GM15510 (cell line): Measurements from ENCODE around the gene SP1.

Experiments used
- POLR2A ChIP-seq: IDR thresholded peaks from 3 replicates; pipeline ENCODE4 v1.6.1; 2011; ENCODE audit warnings: borderline replicate concordance; ENCODE audit not compliant: insufficient read length; ENCODE audit errors: extremely low read depth

The SP1 gene

DNA sequence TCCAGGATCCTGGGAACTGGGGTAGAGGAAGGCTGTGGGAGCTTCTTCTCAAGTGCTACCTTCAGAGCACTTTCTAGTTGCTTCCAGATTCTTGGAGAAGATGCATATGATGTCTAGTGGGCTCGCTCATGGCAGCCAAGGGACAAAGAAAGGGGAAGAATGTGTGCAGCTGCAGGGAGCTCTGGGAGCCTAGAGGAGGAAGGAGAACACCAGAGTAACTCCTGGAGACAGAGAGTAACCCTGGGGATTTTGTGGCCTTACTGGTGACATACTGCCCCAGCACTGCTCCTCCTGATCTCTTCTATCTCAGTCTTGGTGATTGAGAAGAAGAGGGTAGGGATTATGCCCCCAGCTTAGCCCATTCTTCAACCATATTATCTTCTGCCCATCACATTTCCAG, 33.5 kb upstream of the SP1 start:
- TF ChIP-seq POLR2A = no peak

DNA sequence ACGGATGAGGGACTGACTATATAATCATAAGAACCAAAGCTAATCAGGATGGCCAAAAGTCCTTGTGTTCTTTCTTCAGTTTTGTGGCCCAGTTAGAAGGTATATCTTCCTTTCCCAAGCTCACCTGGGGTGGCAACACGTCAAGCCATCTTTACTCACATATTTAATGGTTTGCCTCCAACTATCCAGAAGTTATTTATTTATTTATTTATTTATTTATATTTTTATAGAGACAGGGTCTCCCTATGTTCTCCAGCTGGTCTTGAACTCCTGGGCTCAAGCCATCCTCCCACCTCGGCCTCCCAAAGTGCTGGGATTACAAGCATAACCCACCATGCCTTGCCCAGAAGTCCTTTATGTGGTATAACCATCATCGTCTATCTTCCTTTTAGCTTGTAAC, 32.1 kb upstream of the SP1 start:
- no peak for TF ChIP-seq POLR2A

DNA sequence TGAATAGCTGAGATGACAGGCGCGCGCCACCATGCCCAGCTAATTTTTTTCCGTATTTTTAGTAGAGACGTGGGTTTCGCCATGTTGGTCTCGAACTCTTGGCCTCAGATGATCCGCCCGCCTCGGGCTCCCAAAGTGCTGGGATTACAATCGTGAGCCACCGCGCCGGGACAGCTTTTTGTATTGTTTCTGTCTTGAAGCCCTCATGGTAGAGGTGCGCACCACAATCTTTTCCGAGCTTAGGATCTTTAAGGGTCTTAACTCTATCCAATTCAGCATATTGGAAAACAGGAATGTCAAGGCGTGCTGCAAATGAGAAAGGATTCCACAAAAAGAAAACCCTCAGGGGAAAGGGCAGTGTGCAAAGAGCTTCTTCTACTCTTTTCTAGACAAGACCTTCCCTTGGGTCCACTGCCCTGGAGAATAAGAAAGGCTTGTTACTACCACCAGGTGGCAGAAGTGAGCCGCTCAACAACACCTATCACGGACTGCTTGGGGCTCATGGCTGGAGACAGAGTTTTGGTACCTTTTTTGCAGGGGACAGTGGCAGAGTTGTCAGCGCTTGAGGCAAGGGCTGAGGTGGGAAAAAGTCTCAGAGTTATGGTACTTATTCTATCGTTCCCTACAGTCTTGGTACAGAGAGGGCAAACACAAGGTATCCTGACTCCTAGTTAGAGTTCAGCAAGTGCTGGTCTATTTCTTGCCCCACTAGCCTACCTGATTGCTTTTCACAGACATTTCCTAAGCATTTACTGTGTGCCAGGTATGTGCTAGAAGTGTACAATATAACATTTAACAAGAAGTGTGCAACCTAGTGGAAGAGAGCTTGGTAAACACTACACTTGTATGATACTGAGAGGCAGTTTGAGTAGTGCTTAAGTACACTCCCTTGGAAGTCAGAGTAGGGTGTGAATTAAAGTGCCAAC, 27.4 kb upstream of the SP1 start:
- TF ChIP-seq POLR2A = no peak

DNA sequence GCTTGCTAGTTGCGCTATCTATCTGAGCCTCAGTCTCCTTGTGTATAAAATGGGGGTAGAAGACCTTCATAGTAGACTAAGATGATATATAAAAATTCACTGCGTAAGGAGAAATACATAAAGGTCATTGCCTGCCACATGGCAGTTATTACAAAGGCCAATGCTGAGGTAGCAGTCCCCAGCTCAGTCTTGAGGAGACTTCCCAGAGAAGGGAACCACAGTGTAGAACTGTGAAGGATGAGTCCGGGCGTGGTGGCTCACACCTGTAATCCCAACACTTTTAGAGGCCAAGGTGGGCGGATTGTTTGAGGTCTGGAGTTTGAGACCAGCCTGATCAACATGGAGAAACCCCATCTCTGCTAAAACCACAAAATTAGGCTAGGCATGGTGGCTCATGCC, 26.7 kb upstream of the SP1 start:
- no peak for TF ChIP-seq POLR2A

DNA sequence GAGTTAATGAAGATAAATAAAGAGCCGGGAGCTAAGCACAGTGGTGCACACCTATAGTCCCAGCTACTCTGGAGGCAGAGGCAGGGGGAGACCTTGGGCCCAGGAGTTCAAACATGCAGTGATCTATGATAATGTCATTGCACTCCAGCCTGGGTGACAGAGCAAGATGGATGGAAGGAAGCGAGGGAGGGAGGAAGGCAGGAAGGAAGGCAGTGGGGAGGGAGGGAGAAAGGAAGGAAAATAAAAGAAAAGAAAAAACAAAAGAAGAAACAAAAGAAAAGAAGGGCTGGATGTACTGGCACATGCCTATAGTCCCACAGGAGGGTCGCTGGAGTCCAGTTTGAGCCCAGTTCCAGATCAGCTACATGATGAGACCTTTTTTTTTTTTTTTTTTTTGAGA, 24.9 kb upstream of the SP1 start:
- TF ChIP-seq POLR2A = no peak

DNA sequence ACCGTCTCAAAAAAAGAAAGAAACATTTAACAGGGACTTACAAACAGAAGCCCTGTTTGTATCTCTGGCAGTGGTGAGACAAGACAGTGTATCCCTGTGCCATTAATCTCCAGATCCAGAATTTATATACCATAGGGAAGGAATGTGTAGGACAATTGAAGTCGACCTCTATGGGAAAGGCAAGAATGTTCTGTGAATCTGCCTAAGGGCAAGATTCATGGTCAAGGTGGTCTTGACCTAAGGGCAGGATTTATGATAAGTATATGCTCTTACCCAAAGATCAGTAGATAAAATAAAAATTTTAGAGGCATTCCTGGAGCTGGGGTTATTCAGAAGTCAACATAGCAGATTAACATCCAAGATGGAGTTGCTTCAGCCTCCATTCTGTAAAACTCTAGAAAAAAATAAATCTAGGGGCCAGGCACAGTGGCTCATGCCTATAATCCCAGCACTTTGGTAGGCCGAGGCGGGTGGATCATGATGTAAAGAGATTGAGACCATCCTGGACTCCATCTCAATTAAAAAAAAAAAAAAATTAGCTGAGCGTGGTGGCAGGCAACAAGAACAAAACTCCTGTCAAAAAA, 21.0 kb upstream of the SP1 start:
- no peak for TF ChIP-seq POLR2A

DNA sequence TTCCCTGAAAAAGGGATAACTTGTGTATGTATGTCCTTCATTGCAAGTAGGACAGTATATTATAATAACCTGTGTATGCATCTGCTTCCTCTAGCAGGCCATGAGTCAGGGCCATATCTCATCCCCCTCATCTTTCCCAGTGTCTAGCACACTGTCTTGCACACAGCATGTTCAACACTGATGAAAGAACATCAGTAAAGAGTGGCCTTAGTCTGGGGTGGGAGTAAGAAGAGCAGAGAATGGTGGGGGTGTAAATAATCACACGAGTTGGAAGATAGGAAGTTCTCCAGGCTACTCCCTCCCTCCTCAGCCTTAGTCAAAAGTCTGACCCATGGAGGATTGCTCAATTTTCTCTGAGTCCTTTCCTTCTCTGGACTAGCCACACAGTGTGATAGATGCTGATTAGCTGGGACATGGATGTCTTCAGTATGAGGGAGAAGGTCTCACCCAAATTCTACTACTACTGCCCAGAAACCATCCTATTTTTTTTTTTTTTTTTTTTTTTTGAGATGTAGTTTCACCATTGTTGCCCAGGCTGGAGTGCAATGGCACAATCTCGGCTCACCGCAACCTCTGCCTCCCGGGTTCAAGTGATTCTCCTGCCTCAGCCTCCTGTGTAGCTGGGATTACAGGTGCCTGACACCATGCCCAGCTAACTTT, 14.6 kb upstream of the SP1 start:
- no peak for TF ChIP-seq POLR2A

DNA sequence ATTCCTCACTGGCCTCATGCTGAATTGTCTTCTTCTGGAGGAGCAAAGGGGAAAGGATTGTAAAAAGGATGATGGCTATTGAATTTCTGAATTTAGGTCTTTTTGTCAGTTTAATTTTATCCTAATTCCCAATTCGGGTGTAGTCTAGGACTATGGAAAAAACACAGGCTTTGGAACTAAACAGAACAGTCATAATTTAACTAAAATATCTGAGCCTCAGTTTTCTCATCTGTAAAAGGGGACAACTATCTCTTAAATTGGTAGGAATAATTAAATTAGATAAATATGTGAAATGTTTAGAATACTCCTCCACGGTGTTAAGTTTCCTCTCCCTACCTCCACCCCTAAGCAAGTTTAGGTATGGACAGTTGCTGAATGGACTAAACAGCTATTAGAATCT, 3.2 kb upstream of the SP1 start:
- TF ChIP-seq POLR2A = no peak

DNA sequence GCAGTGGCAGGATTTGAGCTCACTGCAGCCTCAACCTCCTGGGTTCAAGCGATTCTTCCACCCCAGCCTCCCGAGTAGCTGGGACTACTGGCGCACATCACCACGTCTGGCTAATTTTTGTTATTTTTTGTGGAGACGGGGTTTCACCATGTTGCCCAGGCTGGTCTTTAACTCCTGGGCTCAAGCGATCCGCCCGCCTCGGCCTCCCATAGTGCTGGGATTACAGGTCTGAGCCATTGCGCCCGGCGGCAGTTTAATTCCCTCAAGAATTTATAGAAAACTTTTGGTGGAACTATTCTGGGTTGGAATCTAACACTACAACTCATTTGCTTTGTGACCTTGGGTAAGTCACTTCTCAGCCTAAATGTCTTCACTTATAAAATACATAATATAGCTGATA, 1.8 kb upstream of the SP1 start:
- no peak for TF ChIP-seq POLR2A

DNA sequence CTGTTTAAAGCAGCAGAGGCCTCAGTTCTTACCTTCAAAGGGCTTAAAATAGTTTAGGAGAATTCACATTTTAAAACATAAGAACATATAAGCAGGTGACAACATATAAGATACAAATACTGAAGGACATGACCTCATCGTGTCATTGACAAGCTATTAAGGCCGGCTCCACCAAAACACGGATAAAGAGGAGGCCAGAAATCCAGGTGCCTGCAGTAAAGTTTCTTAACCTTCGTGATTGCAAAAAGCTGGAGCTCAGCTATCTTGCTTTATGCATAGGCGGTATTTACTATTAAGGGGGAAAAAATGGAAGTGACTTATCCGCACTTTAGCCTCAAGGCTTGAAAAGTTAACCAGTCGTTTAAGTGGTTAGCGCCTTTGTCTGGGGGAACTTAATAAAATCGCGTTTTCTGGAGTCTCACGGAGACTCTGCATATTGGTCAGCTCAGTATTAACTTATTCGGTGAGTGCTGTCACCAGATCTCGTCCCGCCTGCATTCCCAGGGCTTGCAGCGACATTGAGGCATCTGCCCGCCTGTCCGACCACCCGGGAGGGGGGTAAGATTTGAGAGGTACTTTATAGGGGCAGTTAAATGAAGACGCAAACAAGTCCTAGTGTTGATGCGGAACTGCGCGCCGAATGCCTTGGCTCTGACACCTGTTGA, 1.1 kb upstream of the SP1 start:
- TF ChIP-seq POLR2A = no peak

DNA sequence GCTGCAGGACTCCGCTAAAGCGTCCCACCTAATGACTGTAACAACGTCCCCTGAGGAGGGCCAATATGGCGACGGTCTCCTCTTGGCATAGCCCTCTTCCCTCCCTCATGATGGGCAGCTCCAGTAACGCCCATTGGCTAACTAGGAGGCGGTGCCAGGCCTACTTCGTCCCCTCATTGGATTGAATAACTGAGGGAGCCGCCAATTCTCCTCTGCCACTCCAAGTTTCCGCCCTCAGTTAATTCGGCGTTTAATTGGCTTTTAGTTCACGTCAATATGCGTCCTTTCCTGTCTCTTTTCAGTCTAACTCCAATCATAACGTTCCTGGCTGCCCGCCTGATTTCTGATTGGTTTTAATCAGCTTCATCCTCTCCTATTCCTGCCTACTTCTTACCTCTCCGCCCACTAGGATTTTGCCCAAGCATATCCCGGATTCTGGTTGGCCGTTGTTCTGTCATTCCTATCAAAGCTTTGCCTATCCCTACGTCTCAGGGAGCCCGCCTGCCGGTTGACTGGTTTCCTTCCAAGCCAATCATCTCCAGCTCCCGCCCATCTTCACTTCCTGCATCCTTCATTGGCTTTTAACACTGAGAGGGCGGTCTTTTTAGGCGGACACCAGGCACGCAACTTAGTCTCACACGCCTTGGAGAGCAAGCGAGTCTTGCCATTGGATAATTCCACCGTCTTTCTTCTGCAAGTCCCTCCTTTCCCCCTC, 430 bp upstream of the SP1 start:
- TF ChIP-seq POLR2A = peak; percentile 93

DNA sequence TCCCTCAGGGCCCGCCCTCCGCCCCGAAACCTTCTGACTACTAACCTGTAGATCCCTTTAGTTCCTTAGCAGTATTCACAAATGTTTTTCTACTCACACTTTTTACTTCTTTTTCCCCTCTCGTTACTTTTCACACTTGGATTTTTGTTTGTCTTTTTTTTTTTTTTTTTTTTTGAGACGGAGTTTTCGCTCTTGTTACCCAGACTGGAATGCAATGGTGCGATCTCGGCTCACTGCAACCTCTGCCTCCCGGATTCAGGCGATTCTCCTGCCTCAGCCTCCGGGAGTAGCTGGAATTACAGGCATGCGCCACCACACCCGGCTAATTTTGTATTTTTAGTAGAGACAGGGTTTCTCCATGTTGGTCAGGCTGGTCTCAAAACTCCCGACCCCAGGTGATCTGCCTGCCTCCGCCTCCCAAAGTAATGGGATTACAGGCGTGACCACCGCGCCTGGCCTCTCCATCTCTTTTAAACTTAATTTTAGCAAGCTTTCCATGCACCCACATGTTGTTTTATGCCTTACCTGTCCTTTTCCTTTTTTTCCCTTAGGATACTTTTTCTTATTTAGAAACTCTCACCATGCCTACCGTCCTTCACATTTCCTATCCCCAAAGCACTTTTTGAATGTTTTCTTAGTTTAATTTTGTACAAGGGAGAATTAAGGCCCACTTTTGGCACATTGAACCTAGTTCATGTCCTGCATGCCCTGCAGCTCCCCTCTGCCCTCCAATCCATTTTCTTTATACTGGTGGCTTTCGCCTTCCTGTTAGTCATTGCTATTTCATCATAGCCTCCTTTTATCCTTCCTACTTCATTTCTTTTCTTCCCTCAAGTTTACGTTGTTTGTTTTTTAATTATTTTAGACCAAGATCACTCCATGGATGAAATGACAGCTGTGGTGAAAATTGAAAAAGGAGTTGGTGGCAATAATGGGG, 1.1 kb downstream of the SP1 start:
- TF ChIP-seq POLR2A = no peak
